SK-N-SH (cell line): Measurements from ENCODE around the gene BHMT.
"Not testable (repeated sequence)": the region's sequence is repeated elsewhere in the genome, so short reads cannot be mapped to it uniquely, and the experiment has no call there.

Source experiments
- CHD2 ChIP-seq: fragments of 150-350 bp; IDR thresholded peaks from 2 replicates; pipeline ENCODE4 v1.6.1; 2018; ENCODE audit warnings: low read length; ENCODE audit not compliant: partially characterized antibody
- NRF1 ChIP-seq: IDR thresholded peaks from 2 replicates; pipeline ENCODE4 v1.6.1; 2012; ENCODE audit warnings: low read depth, mild to moderate bottlenecking, low read length
- TAF1 ChIP-seq: IDR thresholded peaks from 2 replicates; pipeline ENCODE4 v1.6.1; 2012; ENCODE audit warnings: low read depth, mild to moderate bottlenecking, low read length, moderate library complexity, borderline replicate concordance
- TF ChIP-seq, protein P1 (sequence below): fragments of 200-600 bp; sonication (generic); IDR thresholded peaks from 2 replicates; pipeline ENCODE4 v1.6.1; 2017; ENCODE audit warnings: antibody characterized with exemption, mild to moderate bottlenecking, moderate library complexity

DNA sequence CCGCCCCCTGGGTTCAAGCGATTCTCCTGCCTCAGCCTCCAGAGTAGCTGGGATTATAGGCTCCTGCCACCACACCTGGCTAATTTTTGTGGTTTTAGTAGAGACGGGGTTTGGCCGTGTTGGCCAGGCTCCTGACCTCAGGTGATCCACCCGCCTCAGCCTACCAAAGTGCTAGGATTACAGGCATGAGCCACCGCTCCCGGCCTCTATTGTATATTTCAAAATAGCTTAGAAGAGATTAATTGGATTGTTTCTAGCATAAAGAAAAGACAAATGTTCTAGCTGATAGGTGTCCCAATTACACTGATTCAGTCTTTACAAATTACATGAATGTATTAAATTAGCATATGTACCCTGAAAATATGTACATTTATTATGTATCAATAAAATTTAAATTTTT is 50.0 kb downstream of the BHMT start:
- TF ChIP-seq TAF1, CHD2, NRF1: not testable (repeated sequence)
- TF ChIP-seq, protein P1, sequence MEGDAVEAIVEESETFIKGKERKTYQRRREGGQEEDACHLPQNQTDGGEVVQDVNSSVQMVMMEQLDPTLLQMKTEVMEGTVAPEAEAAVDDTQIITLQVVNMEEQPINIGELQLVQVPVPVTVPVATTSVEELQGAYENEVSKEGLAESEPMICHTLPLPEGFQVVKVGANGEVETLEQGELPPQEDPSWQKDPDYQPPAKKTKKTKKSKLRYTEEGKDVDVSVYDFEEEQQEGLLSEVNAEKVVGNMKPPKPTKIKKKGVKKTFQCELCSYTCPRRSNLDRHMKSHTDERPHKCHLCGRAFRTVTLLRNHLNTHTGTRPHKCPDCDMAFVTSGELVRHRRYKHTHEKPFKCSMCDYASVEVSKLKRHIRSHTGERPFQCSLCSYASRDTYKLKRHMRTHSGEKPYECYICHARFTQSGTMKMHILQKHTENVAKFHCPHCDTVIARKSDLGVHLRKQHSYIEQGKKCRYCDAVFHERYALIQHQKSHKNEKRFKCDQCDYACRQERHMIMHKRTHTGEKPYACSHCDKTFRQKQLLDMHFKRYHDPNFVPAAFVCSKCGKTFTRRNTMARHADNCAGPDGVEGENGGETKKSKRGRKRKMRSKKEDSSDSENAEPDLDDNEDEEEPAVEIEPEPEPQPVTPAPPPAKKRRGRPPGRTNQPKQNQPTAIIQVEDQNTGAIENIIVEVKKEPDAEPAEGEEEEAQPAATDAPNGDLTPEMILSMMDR = not testable (repeated sequence)
